H1 (cell line): ENCODE results near the gene CRTC2. TPM values are rescaled to one million over a fixed set of nuclear protein-coding genes. Genes with fewer than 3 reads are reported as not detected.

Source experiments
- ASH2L ChIP-seq: fragments of 200-600, 300-600 bp; sonication (generic); IDR thresholded peaks from one replicate; pipeline ENCODE4 v1.7.1; 2017; ENCODE audit warnings: low read length
- BACH1 ChIP-seq: IDR thresholded peaks from 2 replicates; pipeline ENCODE4 v1.6.1; 2012; ENCODE audit warnings: low read length, improper control_type of control experiment
- CTBP2 ChIP-seq: IDR thresholded peaks from 2 replicates; pipeline ENCODE4 v1.7.0; 2011; ENCODE audit warnings: borderline replicate concordance, mild to moderate bottlenecking, moderate library complexity, mixed read lengths, low read length; ENCODE audit not compliant: insufficient read depth, insufficient read length
- E2F6 ChIP-seq: IDR thresholded peaks from 2 replicates; pipeline ENCODE4 v1.6.1; 2012; ENCODE audit warnings: inconsistent platforms
- EGR1 ChIP-seq: IDR thresholded peaks from 2 replicates; pipeline ENCODE4 v1.6.1; 2011; ENCODE audit warnings: low read depth, low read length, borderline replicate concordance
- EP300 ChIP-seq, 2 experiments: IDR thresholded peaks; 1 replicate in 1 of 2; 2 replicates in 1 of 2; pipeline ENCODE4 v1.6.1; 2011 to 2012; ENCODE audit warnings: low read depth in 2 of 2, low read length in 2 of 2, mild to moderate bottlenecking in 2 of 2, borderline replicate concordance in 1 of 2, inconsistent platforms in 1 of 2, moderate library complexity in 1 of 2
- PHF8 ChIP-seq: fragments of 200-600 bp; sonication (generic); conservative IDR thresholded peaks from 2 replicates; pipeline ENCODE4 v1.7.1; 2012; ENCODE audit warnings: low read depth, mild to moderate bottlenecking, inconsistent platforms, low read length, moderate library complexity
- POLR2A ChIP-seq, 2 experiments: IDR thresholded peaks; 1 replicate in 1 of 2; 2 replicates in 1 of 2; pipeline ENCODE4 v1.6.1; 2011; ENCODE audit warnings: low read depth in 2 of 2, low read length in 2 of 2, mild to moderate bottlenecking in 2 of 2; ENCODE audit errors: control extremely low read depth in 1 of 2
- SP2 ChIP-seq: IDR thresholded peaks from 2 replicates; pipeline ENCODE4 v1.6.1; 2012; ENCODE audit warnings: mild to moderate bottlenecking, low read length, inconsistent platforms
- TBP ChIP-seq: IDR thresholded peaks from 2 replicates; pipeline ENCODE4 v1.6.1; 2011; ENCODE audit warnings: low read depth, low read length, improper control_type of control experiment
- YY1 ChIP-seq: IDR thresholded peaks from 2 replicates; pipeline ENCODE4 v1.6.1; 2011; ENCODE audit warnings: low read depth, mild to moderate bottlenecking, low read length
- polyA plus RNA-seq, 7 experiments: library from polyadenylated mRNA; depleted of rRNA in 3 of 7; stranded (reverse) in 5 of 7; unstranded in 2 of 7; fragments of >200 nt in 5 of 7; fragments of 200-250 nt in 2 of 7; gene quantifications; 1 replicate in 5 of 7; 2 replicates in 1 of 7; 4 replicates in 1 of 7; pipeline versions ENCODE4 v1.2.1 to v1.2.3, GENCODE V29; 2011 to 2013; ENCODE audit warnings: missing spikeins in 2 of 7, mixed read lengths in 2 of 7
- total RNA-seq: library from RNA; stranded (reverse); fragmentation: NEBNext Ultra II Directional; extraction: Animal tissue kit (Norgen Biotek cat#: 25700); gene quantifications from 2 replicates; pipeline ENCODE4 v1.2.1, GENCODE V29; 2021

The CRTC2 gene
- total and polyA plus RNA-seq, 2 of the 8 experiments (the other 6 are each of a cell fraction or from before 2014, with no cell fraction given): 28.6 to 34.3 TPM

- TF ChIP-seq EGR1 (peak; percentile 72; the same call in 1 of the 2 replicates), POLR2A (IDR thresholded peaks at IDR 0.05; ENCODE audit: control extremely low read depth in 1 of 2, low read depth in 2 of 2, low read length in 2 of 2) (peak in 1 of 2 experiments; percentile 16; a peak in 2 of 3 replicates), E2F6 (peak; percentile 54; the same call in 1 of the 2 replicates), ASH2L (peak; percentile 12), BACH1 (peak; percentile 99), SP2 (peak; percentile 85), EP300 (IDR thresholded peaks at IDR 0.05; ENCODE audit: borderline replicate concordance in 1 of 2, low read depth in 2 of 2, low read length in 2 of 2) (no peak), YY1 (peak; percentile 75), PHF8 (peak; percentile 64), TBP (peak; percentile 67), CTBP2 (no peak)
These were observed 35.2 kb downstream of the CRTC2 start, which contains the start of gene GATAD2B (continued) for GRCh38 chr1:153922972-153923925.
